ENCODE data around the gene ACOT11.

DNA sequence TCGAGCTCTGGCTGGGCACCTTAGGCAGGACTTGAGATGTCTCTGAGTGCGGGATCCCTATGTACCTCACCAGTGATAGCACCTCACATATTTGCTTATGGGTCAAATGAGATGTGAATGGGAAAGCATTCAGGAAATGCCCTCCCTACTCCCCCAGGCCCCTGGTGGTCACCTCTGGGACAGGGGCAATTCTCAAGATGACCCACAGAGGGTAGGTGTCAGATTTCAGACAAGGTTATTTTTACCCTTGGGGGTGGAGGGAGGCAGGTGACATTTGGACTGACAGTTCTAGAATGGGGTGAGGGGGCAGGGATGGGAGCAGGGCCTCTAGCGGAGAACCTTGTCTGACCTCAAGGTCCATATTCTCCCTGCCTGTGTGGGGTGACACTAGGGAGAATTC lies 27.1 kb downstream of the ACOT11 start:
- TF ChIP-seq, protein P1, sequence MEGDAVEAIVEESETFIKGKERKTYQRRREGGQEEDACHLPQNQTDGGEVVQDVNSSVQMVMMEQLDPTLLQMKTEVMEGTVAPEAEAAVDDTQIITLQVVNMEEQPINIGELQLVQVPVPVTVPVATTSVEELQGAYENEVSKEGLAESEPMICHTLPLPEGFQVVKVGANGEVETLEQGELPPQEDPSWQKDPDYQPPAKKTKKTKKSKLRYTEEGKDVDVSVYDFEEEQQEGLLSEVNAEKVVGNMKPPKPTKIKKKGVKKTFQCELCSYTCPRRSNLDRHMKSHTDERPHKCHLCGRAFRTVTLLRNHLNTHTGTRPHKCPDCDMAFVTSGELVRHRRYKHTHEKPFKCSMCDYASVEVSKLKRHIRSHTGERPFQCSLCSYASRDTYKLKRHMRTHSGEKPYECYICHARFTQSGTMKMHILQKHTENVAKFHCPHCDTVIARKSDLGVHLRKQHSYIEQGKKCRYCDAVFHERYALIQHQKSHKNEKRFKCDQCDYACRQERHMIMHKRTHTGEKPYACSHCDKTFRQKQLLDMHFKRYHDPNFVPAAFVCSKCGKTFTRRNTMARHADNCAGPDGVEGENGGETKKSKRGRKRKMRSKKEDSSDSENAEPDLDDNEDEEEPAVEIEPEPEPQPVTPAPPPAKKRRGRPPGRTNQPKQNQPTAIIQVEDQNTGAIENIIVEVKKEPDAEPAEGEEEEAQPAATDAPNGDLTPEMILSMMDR (IDR thresholded peaks at IDR 0.05) = no peak
- TF ChIP-seq, protein P2, sequence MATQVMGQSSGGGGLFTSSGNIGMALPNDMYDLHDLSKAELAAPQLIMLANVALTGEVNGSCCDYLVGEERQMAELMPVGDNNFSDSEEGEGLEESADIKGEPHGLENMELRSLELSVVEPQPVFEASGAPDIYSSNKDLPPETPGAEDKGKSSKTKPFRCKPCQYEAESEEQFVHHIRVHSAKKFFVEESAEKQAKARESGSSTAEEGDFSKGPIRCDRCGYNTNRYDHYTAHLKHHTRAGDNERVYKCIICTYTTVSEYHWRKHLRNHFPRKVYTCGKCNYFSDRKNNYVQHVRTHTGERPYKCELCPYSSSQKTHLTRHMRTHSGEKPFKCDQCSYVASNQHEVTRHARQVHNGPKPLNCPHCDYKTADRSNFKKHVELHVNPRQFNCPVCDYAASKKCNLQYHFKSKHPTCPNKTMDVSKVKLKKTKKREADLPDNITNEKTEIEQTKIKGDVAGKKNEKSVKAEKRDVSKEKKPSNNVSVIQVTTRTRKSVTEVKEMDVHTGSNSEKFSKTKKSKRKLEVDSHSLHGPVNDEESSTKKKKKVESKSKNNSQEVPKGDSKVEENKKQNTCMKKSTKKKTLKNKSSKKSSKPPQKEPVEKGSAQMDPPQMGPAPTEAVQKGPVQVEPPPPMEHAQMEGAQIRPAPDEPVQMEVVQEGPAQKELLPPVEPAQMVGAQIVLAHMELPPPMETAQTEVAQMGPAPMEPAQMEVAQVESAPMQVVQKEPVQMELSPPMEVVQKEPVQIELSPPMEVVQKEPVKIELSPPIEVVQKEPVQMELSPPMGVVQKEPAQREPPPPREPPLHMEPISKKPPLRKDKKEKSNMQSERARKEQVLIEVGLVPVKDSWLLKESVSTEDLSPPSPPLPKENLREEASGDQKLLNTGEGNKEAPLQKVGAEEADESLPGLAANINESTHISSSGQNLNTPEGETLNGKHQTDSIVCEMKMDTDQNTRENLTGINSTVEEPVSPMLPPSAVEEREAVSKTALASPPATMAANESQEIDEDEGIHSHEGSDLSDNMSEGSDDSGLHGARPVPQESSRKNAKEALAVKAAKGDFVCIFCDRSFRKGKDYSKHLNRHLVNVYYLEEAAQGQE (IDR thresholded peaks at IDR 0.05; ENCODE audit: insufficient read depth in 1 of 2, low read depth in 2 of 2, low read length in 1 of 2) = no peak
- no peak for TF ChIP-seq POLR2AphosphoS5 (IDR thresholded peaks at IDR 0.05; ENCODE audit: low read depth, low read length)
- TF ChIP-seq SIN3A (IDR thresholded peaks at IDR 0.05; ENCODE audit: borderline replicate concordance, insufficient read depth, low read depth, low read length) = no peak
- no peak for TF ChIP-seq TCF7L2 (IDR thresholded peaks at IDR 0.05; ENCODE audit: low read depth, low read length)
